ENCODE measurements around the gene ELFN2.

ELFN2 gene

DNA sequence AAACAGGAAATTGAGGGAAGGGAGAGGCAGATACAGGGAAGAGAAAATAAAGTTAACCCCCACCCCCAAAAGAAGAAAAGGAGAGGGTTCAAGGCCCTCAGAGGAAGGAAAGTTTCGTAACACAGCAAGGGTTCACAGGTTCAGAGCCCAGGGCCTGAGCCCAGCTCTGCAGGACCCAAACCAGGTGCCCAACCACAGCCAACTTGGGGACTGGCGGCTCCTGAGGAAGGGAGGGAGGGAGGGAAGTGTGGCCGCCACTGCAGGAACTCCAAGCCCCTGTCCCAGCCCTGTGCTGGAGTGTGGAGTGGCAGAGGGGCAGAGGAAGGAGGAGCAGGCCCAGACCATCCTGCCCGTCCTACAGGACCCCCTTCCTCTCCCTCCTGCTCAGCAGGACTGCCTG is 59.2 kb downstream of the ELFN2 start:
- Histone ChIP-seq H3K4me2 (ENCODE audit: insufficient read depth, low read length) (no peak overlapping the region), H4K20me1 (ENCODE audit: insufficient read depth, low read length) (no peaks in the 10 kb centered on the region), H3K9ac (ENCODE audit: low read depth, low read length) (no peak overlapping the region), H3K9me3 (ENCODE audit: insufficient read depth, low read length, severe bottlenecking) (no peaks in the 10 kb centered on the region), H3K36me3 (ENCODE audit: insufficient read depth, low read length) (no peaks in the 10 kb centered on the region), H3K79me2 (ENCODE audit: insufficient read depth, low read length) (no peaks in the 10 kb centered on the region), H3K4me3 (ENCODE audit: low read depth in 1 of 2, low read length in 2 of 2) (no peak overlapping the region), H2AFZ (ENCODE audit: low read depth, low read length) (no peak overlapping the region), H3K27ac (ENCODE audit: low read length) (no peak overlapping the region), H3K27me3 (ENCODE audit: insufficient read depth, low read length, poor library complexity) (no peaks in the 10 kb centered on the region), H3K4me1 (ENCODE audit: insufficient read depth, low read length) (no peaks in the 10 kb centered on the region)
- ATAC-seq (ENCODE audit: insufficient read depth, low read depth), result no peak
- DNase-seq, result no peak
- TF ChIP-seq, protein P1, sequence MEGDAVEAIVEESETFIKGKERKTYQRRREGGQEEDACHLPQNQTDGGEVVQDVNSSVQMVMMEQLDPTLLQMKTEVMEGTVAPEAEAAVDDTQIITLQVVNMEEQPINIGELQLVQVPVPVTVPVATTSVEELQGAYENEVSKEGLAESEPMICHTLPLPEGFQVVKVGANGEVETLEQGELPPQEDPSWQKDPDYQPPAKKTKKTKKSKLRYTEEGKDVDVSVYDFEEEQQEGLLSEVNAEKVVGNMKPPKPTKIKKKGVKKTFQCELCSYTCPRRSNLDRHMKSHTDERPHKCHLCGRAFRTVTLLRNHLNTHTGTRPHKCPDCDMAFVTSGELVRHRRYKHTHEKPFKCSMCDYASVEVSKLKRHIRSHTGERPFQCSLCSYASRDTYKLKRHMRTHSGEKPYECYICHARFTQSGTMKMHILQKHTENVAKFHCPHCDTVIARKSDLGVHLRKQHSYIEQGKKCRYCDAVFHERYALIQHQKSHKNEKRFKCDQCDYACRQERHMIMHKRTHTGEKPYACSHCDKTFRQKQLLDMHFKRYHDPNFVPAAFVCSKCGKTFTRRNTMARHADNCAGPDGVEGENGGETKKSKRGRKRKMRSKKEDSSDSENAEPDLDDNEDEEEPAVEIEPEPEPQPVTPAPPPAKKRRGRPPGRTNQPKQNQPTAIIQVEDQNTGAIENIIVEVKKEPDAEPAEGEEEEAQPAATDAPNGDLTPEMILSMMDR (IDR thresholded peaks at IDR 0.05; ENCODE audit: borderline replicate concordance, extremely low read depth, low read length, poor library complexity, severe bottlenecking), result no peak

DNA sequence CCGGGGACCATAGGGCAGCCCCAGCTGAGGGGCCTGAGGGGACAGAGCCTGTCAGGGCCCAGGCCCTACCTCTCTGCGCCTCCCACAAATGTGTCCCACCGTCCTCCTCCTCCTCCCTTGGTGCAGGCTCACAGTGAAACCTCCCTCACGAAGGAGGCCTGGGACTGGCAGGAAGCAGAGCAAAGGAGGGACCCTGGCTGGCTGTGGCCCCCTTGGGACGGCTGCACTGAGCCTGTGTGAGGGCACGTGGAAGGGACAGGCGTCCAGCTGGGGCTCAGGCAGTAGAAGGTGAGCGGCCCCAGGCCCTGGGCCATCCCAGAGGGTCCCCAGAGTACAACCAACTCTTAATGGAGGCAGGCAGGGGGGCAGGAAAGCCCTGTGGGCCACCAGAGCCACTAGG is 60.7 kb downstream of the ELFN2 start:
- Histone ChIP-seq H3K4me1 (ENCODE audit: insufficient read depth, low read length) (no peaks in the 10 kb centered on the region), H3K4me3 (ENCODE audit: low read depth in 1 of 2, low read length in 2 of 2) (no peak overlapping the region), H3K4me2 (ENCODE audit: insufficient read depth, low read length) (no peak overlapping the region), H4K20me1 (ENCODE audit: insufficient read depth, low read length) (no peaks in the 10 kb centered on the region), H3K79me2 (ENCODE audit: insufficient read depth, low read length) (no peaks in the 10 kb centered on the region), H3K9ac (ENCODE audit: low read depth, low read length) (no peak overlapping the region), H3K27ac (ENCODE audit: low read length) (no peak overlapping the region), H2AFZ (ENCODE audit: low read depth, low read length) (no peak overlapping the region), H3K36me3 (ENCODE audit: insufficient read depth, low read length) (no peaks in the 10 kb centered on the region), H3K27me3 (ENCODE audit: insufficient read depth, low read length, poor library complexity) (peaks cover 3% of the 10 kb centered on the region), H3K9me3 (ENCODE audit: insufficient read depth, low read length, severe bottlenecking) (no peaks in the 10 kb centered on the region)
- TF ChIP-seq, protein P1 (IDR thresholded peaks at IDR 0.05; ENCODE audit: borderline replicate concordance, extremely low read depth, low read length, poor library complexity, severe bottlenecking), result no peak
- no peak for TF ChIP-seq EZH2 (IDR thresholded peaks at IDR 0.05; ENCODE audit: borderline replicate concordance, low read depth, low read length, severe bottlenecking)
- DNase-seq, result no peak
- ATAC-seq (ENCODE audit: insufficient read depth, low read depth), result no peak

DNA sequence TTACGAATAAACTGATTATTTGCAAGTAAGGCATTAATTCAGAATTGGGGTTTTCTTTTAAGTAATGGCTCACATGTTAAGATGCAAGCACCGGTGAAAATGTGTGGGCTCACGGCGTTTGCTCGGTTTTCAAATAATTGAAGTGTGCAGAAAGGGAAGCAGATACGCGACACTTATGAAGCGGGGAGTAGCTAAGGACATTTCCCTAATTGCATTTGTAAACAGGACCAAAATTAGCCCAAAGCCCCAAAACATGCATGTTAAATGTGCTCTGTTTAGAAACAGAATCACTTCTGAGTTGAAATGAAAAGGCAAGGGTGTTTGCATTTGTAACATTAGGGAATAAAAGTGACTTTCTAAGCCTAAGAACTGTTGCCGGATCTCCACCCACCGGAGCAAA is 61.3 kb downstream of the ELFN2 start:
- no peaks in the 10 kb centered on the region for H3K9me3 ChIP-seq (ENCODE audit: insufficient read depth, low read length, severe bottlenecking)
- H3K4me1 ChIP-seq (ENCODE audit: insufficient read depth, low read length), result no peaks in the 10 kb centered on the region
- no peaks in the 10 kb centered on the region for H4K20me1 ChIP-seq (ENCODE audit: insufficient read depth, low read length)
- no peaks in the 10 kb centered on the region for H3K79me2 ChIP-seq (ENCODE audit: insufficient read depth, low read length)
- H3K4me3 ChIP-seq (ENCODE audit: low read depth in 1 of 2, low read length in 2 of 2), result no peak overlapping the region
- no peak overlapping the region for H3K9ac ChIP-seq (ENCODE audit: low read depth, low read length)
- no peak overlapping the region for H3K27ac ChIP-seq (ENCODE audit: low read length)
- no peak for TF ChIP-seq EZH2 (IDR thresholded peaks at IDR 0.05; ENCODE audit: borderline replicate concordance, low read depth, low read length, severe bottlenecking)
- TF ChIP-seq, protein P1 (IDR thresholded peaks at IDR 0.05; ENCODE audit: borderline replicate concordance, extremely low read depth, low read length, poor library complexity, severe bottlenecking), result no peak
- no peak overlapping the region for H2AFZ ChIP-seq (ENCODE audit: low read depth, low read length)
- no peak overlapping the region for H3K4me2 ChIP-seq (ENCODE audit: insufficient read depth, low read length)
- peaks cover 3% of the 10 kb centered on the region for H3K27me3 ChIP-seq (ENCODE audit: insufficient read depth, low read length, poor library complexity)
- no peak for DNase-seq
- no peak for ATAC-seq (ENCODE audit: insufficient read depth, low read depth)
- H3K36me3 ChIP-seq (ENCODE audit: insufficient read depth, low read length), result no peaks in the 10 kb centered on the region
